Uterus (tissue), 4 donors: Measurements from ENCODE around the gene VSIG4. TPM values are rescaled to one million over a fixed set of nuclear protein-coding genes. Genes with fewer than 3 reads are reported as not detected.

Experiments used
- DNase-seq, 2 donors: peaks; one replicate each; pipeline ENCODE4 v3.0.0-alpha.2; 2019 to 2020
- H3K27ac ChIP-seq, 2 donors: fragments of 200-600 bp; sonication (generic); 1 replicate in 1 of 2; 2 replicates in 1 of 2; pipeline ENCODE4 v1.5.1; 2016 to 2018
- H3K27me3 ChIP-seq, 2 donors: fragments of 200-600 bp; sonication (generic); one replicate each; pipeline ENCODE4 v1.5.1; 2018 to 2019; ENCODE audit warnings: control low read depth in 1 of 2
- H3K36me3 ChIP-seq, 2 donors: fragments of 200-600 bp; sonication (generic); one replicate each; pipeline ENCODE4 v1.5.1; 2019; ENCODE audit warnings: control low read depth in 1 of 2
- H3K4me1 ChIP-seq, 2 donors: fragments of 200-600 bp; sonication (generic); one replicate each; pipeline ENCODE4 v1.5.1; 2018 to 2019; ENCODE audit warnings: control low read depth in 1 of 2
- H3K4me3 ChIP-seq, 2 donors: fragments of 200-600 bp; sonication (generic); 1 replicate in 1 of 2; 2 replicates in 1 of 2; pipeline ENCODE4 v1.5.1; 2018 to 2019; ENCODE audit warnings: mild to moderate bottlenecking in 1 of 2
- H3K9me3 ChIP-seq, 2 donors: fragments of 200-600 bp; sonication (generic); one replicate each; pipeline ENCODE4 v1.5.1; 2019; ENCODE audit warnings: control low read depth in 1 of 2
- POLR2A ChIP-seq, 2 donors: fragments of 450-650 bp; IDR thresholded peaks; one replicate each; pipeline ENCODE4 v1.6.1; 2016; ENCODE audit warnings: antibody characterized with exemption in 2 of 2, mild to moderate bottlenecking in 1 of 2, moderate library complexity in 1 of 2
- intact Hi-C: fragments of 100-400 bp; cut with DNase I; formaldehyde crosslinking; loops from one replicate; pipeline ENCODE4 v1.15.1; 2023; ENCODE audit warnings: low total_unique reads
- total RNA-seq, 4 donors: library from RNA; depleted of rRNA in 3 of 4; stranded (reverse); fragments of >200 nt in 3 of 4; gene quantifications; one replicate each; pipeline versions ENCODE4 v1.1.0 to v1.2.4, GENCODE V29; 2014 to 2023
- TF ChIP-seq, protein P1 (sequence below), 4 experiments: fragments of 200-600 bp in 2 of 4; fragments of 450-650 bp in 2 of 4; sonication (generic) in 2 of 4; IDR thresholded peaks; one replicate each; pipeline ENCODE4 v1.5.1; 2016 to 2019; ENCODE audit warnings: antibody characterized with exemption in 4 of 4, mild to moderate bottlenecking in 2 of 4, moderate library complexity in 1 of 4
- donor health status: DM: yes; HTN: yes; CAD: no.

VSIG4 gene
- total RNA-seq, 4 donors from 2014 or later: 13.4 to 120 (median 16.7) TPM

DNA sequence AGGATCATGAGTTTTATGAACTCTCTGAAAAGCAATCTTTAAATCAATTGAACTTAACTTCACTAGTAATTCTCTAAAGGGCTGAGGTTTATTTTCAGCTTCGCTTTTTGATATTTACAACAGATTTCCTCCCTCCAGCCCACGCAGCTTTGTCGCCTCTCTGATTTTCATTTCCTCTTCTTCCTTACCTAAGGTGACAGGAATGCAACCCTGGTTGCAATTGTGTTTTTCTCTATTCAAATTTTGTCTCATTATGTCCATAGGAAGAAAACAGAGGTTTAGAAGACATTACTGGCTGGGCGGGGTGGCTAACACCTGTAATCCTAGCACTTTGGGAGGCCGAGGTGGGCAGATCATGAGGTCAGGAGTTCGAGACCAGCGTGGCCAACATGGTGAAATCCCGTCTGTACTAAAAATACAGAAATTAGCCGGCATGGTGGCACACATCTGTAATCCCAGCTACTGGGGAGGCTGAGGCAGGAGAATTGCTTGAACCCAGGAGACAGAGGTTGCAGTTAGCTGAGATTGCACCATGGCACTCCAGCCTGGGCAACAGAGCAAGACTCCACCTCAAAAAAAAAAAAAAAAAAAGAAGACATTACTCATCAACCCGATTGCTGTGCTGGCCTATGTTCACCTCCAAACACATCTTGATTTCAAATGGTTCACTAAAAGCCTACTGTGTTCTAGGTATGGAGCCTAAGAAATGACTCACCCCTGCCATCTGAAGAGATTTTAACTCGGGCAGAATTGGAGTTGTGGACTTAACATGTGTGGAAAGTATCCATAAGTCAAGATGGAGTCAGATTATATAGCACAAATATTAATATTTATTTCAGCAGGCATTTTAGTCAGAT lies 36.8 kb downstream of the VSIG4 start:
- TF ChIP-seq, protein P1, sequence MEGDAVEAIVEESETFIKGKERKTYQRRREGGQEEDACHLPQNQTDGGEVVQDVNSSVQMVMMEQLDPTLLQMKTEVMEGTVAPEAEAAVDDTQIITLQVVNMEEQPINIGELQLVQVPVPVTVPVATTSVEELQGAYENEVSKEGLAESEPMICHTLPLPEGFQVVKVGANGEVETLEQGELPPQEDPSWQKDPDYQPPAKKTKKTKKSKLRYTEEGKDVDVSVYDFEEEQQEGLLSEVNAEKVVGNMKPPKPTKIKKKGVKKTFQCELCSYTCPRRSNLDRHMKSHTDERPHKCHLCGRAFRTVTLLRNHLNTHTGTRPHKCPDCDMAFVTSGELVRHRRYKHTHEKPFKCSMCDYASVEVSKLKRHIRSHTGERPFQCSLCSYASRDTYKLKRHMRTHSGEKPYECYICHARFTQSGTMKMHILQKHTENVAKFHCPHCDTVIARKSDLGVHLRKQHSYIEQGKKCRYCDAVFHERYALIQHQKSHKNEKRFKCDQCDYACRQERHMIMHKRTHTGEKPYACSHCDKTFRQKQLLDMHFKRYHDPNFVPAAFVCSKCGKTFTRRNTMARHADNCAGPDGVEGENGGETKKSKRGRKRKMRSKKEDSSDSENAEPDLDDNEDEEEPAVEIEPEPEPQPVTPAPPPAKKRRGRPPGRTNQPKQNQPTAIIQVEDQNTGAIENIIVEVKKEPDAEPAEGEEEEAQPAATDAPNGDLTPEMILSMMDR (IDR thresholded peaks at IDR 0.05): no peak
- TF ChIP-seq POLR2A (IDR thresholded peaks at IDR 0.05): no peak
- Histone ChIP-seq H3K9me3 (no peaks in the 10 kb centered on the region), H3K4me1 (no peaks in the 10 kb centered on the region), H3K27me3 (no peaks in the 10 kb centered on the region), H3K27ac (no peak overlapping the region), H3K4me3 (no peak overlapping the region), H3K36me3 (no peaks in the 10 kb centered on the region)
- no peak for DNase-seq
- intact Hi-C loops: no loop called here

DNA sequence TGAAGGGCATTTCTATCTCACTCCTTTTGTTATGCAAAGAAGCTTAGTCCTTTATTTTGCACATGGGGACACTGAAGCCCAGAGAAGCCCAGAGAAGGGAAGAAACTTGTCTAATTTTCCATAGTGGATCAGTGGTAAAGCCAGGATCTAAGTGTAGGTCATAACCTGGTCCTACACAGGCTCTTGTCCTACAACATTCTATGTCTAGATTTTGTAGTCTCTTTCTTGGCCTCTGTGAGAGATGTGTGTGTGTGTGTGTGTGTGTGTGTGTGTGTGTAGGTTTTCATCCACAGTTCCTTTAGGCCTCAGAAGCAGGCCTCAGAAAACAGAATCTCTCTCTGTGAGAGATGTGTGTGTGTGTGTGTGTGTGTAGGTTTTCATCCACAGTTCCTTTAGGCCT lies 38.3 kb downstream of the VSIG4 start:
- no peak overlapping the region for H3K4me3 ChIP-seq
- no peaks in the 10 kb centered on the region for H3K27me3 ChIP-seq
- no peaks in the 10 kb centered on the region for H3K4me1 ChIP-seq
- TF ChIP-seq, protein P1 (IDR thresholded peaks at IDR 0.05): no peak
- no peak for TF ChIP-seq POLR2A (IDR thresholded peaks at IDR 0.05)
- H3K27ac ChIP-seq: no peak overlapping the region
- no peaks in the 10 kb centered on the region for H3K9me3 ChIP-seq
- no peaks in the 10 kb centered on the region for H3K36me3 ChIP-seq
- DNase-seq: no peak
- intact Hi-C loops: no loop called here

DNA sequence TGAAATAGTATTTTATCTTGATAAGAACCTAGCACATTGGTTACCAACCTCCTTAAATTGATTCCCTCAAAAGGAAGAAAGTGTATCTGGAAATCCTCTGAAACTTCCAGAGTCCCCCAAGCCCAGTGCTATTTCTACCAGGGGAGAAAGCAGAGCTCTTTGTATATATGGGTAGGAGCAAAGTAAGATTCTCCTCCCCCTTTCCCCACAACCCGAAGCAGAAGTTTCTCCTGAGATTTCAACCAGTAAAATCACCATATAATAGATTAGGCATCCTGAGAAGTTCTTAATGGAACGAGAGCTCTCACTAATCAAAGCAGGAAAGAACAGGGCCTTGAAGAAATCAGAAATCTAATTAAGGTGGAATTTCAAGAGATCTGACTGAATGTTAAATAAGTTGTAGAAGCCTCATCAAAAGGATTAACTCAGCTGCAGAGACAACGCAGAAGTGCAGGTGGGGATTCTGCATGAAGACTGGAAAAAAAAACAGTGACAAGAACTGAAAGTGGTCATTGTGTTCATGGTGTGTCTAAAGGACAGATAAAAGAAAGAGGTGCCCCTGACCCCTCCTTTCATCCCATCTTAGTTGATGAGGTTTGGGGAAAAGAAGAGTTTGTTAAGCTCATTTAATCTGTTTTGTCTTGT lies 39.1 kb downstream of the VSIG4 start:
- H3K4me1 ChIP-seq: no peaks in the 10 kb centered on the region
- H3K9me3 ChIP-seq: no peaks in the 10 kb centered on the region
- H3K36me3 ChIP-seq: no peaks in the 10 kb centered on the region
- no peak overlapping the region for H3K4me3 ChIP-seq
- no peak overlapping the region for H3K27ac ChIP-seq
- H3K27me3 ChIP-seq: no peaks in the 10 kb centered on the region
- intact Hi-C loops: no loop called here
- TF ChIP-seq, protein P1 (IDR thresholded peaks at IDR 0.05): no peak
- no peak for TF ChIP-seq POLR2A (IDR thresholded peaks at IDR 0.05)
- DNase-seq: no peak

DNA sequence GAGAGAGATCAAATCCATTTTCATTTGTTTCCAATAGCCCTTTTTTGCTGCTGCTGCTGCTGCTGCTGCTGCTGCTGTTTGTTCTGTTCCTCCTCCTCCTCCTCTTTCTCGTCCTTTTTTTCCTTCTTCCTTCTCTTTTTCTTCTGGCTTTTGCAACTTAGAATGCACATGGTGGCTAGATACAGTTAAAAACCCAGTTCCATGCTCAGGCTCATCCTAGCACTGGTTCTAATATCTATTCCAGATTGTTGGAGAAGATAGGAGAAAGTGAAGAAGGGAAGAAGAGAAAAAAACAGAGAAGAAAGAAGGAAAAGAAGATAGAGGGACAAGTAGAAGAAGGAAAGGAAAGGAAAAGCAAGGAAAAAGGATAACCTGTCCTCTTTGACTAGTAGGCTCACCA lies 39.7 kb downstream of the VSIG4 start:
- Histone ChIP-seq H3K9me3 (no peaks in the 10 kb centered on the region), H3K4me1 (no peaks in the 10 kb centered on the region), H3K27ac (no peak overlapping the region), H3K27me3 (no peaks in the 10 kb centered on the region), H3K4me3 (no peak overlapping the region), H3K36me3 (no peaks in the 10 kb centered on the region)
- intact Hi-C loops: no loop called here
- DNase-seq: no peak
- no peak for TF ChIP-seq POLR2A (IDR thresholded peaks at IDR 0.05)
- TF ChIP-seq, protein P1 (IDR thresholded peaks at IDR 0.05): no peak

DNA sequence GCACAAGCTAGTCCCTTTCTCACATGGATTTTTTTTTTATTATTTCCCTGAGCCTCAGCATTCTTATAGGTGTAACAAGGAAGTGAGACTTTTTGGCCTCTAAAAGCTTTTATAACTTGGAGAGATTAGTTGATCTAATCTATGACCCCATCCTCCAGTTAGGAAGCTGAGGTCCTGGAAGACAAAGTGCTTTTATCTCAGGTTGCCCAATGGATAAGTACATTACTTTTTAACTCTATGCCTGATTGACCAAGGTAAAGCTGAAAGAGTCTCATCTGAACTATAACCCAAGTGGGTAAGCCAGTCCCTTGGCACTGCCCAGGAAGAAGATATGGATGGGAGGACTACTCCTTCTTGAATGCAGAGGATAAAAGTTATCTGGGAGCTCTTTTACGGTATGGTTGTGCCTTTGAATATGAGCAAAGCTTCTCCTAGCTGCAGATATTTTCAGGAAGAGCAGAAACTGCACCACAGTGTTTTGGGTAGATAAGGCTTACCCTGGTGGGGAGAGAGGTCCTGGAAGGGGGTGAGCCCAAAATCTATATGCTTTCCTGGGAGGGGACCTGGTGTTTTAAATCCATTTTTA lies 40.2 kb downstream of the VSIG4 start:
- intact Hi-C loops: no loop called here
- Histone ChIP-seq H3K36me3 (no peaks in the 10 kb centered on the region), H3K27ac (no peak overlapping the region), H3K9me3 (no peaks in the 10 kb centered on the region), H3K4me3 (no peak overlapping the region), H3K4me1 (no peaks in the 10 kb centered on the region), H3K27me3 (no peaks in the 10 kb centered on the region)
- no peak for DNase-seq
- TF ChIP-seq POLR2A (IDR thresholded peaks at IDR 0.05): no peak
- TF ChIP-seq, protein P1 (IDR thresholded peaks at IDR 0.05): no peak
